ENCODE data around the gene YEATS2.
"Not testable (repeated sequence)": the region's sequence is repeated elsewhere in the genome, so short reads cannot be mapped to it uniquely, and the experiment has no call there.

The YEATS2 gene

DNA sequence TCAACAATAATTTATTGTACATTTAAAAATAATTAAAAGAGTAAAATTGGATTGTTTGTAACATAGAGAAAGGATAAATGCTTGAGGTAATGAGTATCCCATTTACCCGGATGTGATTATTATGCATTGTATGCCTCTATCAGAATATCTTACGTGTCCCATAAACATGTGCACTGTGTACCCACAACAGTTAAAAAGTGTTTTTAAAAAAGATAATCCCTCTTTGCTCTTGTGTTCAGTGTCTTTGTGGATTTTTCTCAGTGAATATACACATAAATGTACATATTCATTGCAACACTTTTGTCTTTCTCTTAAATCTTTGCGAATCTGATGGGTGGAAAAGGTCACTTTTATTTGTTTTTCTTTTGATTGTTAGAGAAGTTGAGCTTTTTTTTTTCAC is 20.4 kb downstream of the YEATS2 start:
- no peak overlapping the region for H3K9ac ChIP-seq (ENCODE audit: low read depth, low read length)
- no peak overlapping the region for H3K4me3 ChIP-seq (ENCODE audit: low read length)
- no peaks in the 10 kb centered on the region for H3K4me1 ChIP-seq (ENCODE audit: control insufficient read depth, insufficient read depth, low read length)
- H3K4me2 ChIP-seq (ENCODE audit: low read length), result no peak overlapping the region
- no peaks in the 10 kb centered on the region for H3K9me3 ChIP-seq (replicated peaks; ENCODE audit: low read length)
- no peaks in the 10 kb centered on the region for H3K27me3 ChIP-seq (ENCODE audit: control insufficient read depth, insufficient read depth, low read length)
- H3K36me3 ChIP-seq (ENCODE audit: insufficient read depth, low read length), result peaks cover 58% of the 10 kb centered on the region

GRCh38 chr3:183725387-183725786 is 27.8 kb downstream of the YEATS2 start:
- H3K4me3 ChIP-seq (ENCODE audit: low read length), result no peak overlapping the region
- H3K4me2 ChIP-seq (ENCODE audit: low read length), result no peak overlapping the region
- H3K9ac ChIP-seq (ENCODE audit: low read depth, low read length), result no peak overlapping the region
- H3K36me3 ChIP-seq (ENCODE audit: insufficient read depth, low read length), result peaks cover 76% of the 10 kb centered on the region
- H3K9me3 ChIP-seq (replicated peaks; ENCODE audit: low read length), result no peaks in the 10 kb centered on the region
- no peaks in the 10 kb centered on the region for H3K4me1 ChIP-seq (ENCODE audit: control insufficient read depth, insufficient read depth, low read length)
- no peaks in the 10 kb centered on the region for H3K27me3 ChIP-seq (ENCODE audit: control insufficient read depth, insufficient read depth, low read length)

- H3K36me3 ChIP-seq (ENCODE audit: insufficient read depth, low read length), result peaks cover 73% of the 10 kb centered on the region
- H3K4me2 ChIP-seq (ENCODE audit: low read length), result no peak overlapping the region
- no peak overlapping the region for H3K4me3 ChIP-seq (ENCODE audit: low read length)
- H3K4me1 ChIP-seq (ENCODE audit: control insufficient read depth, insufficient read depth, low read length), result no peaks in the 10 kb centered on the region
- H3K9me3 ChIP-seq (replicated peaks; ENCODE audit: low read length), result no peaks in the 10 kb centered on the region
- no peaks in the 10 kb centered on the region for H3K27me3 ChIP-seq (ENCODE audit: control insufficient read depth, insufficient read depth, low read length)
- H3K9ac ChIP-seq (ENCODE audit: low read depth, low read length), result no peak overlapping the region
These were observed 30.6 kb downstream of the YEATS2 start for GRCh38 chr3:183728204-183728603.

DNA sequence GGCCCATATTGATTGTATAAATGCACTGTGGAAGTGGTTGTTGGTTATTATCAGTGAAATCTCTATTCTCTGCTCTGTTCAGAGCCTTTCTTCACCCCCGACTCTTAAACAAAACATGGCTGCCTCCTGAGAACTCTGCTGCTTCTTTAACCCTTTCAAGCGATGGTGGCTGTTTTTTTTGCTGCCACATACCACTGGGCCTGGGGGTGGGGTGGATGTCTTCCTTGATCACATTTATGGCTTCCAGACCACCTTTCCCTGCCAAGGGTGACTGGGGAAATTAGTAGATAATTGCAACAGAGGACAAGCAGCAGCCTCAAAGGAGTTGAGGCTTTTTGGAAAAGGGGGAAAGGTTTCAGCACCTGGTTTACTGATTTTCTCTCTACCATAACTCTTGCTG is 32.8 kb downstream of the YEATS2 start:
- Histone ChIP-seq H3K4me3 (ENCODE audit: low read length) (no peak overlapping the region), H3K4me2 (ENCODE audit: low read length) (no peak overlapping the region), H3K9me3 (replicated peaks; ENCODE audit: low read length) (no peaks in the 10 kb centered on the region), H3K9ac (ENCODE audit: low read depth, low read length) (no peak overlapping the region), H3K36me3 (ENCODE audit: insufficient read depth, low read length) (peaks cover 77% of the 10 kb centered on the region), H3K27me3 (ENCODE audit: control insufficient read depth, insufficient read depth, low read length) (no peaks in the 10 kb centered on the region), H3K4me1 (ENCODE audit: control insufficient read depth, insufficient read depth, low read length) (peaks cover 3% of the 10 kb centered on the region)

GRCh38 chr3:183731611-183732010 is 34.0 kb downstream of the YEATS2 start:
- H3K9ac ChIP-seq (ENCODE audit: low read depth, low read length), result no peak overlapping the region
- no peak overlapping the region for H3K4me2 ChIP-seq (ENCODE audit: low read length)
- peaks cover 7% of the 10 kb centered on the region for H3K4me1 ChIP-seq (ENCODE audit: control insufficient read depth, insufficient read depth, low read length)
- H3K9me3 ChIP-seq (replicated peaks; ENCODE audit: low read length), result no peaks in the 10 kb centered on the region
- H3K4me3 ChIP-seq (ENCODE audit: low read length), result no peak overlapping the region
- H3K27me3 ChIP-seq (ENCODE audit: control insufficient read depth, insufficient read depth, low read length), result no peaks in the 10 kb centered on the region
- peaks cover 73% of the 10 kb centered on the region for H3K36me3 ChIP-seq (ENCODE audit: insufficient read depth, low read length)

GRCh38 chr3:183733553-183733952 is 36.0 kb downstream of the YEATS2 start:
- Histone ChIP-seq H3K4me2 (ENCODE audit: low read length) (no peak overlapping the region), H3K4me3 (ENCODE audit: low read length) (no peak overlapping the region), H3K27me3 (ENCODE audit: control insufficient read depth, insufficient read depth, low read length) (no peaks in the 10 kb centered on the region), H3K9me3 (replicated peaks; ENCODE audit: low read length) (no peaks in the 10 kb centered on the region), H3K4me1 (ENCODE audit: control insufficient read depth, insufficient read depth, low read length) (peaks cover 7% of the 10 kb centered on the region), H3K9ac (ENCODE audit: low read depth, low read length) (no peak overlapping the region), H3K36me3 (ENCODE audit: insufficient read depth, low read length) (peaks cover 70% of the 10 kb centered on the region)

GRCh38 chr3:183734750-183735494 is 37.3 kb downstream of the YEATS2 start:
- Histone ChIP-seq H3K27me3 (ENCODE audit: control insufficient read depth, insufficient read depth, low read length) (no peaks in the 10 kb centered on the region), H3K4me1 (ENCODE audit: control insufficient read depth, insufficient read depth, low read length) (peaks cover 7% of the 10 kb centered on the region), H3K9ac (ENCODE audit: low read depth, low read length) (no peak overlapping the region), H3K9me3 (replicated peaks; ENCODE audit: low read length) (no peaks in the 10 kb centered on the region), H3K36me3 (ENCODE audit: insufficient read depth, low read length) (peaks cover 60% of the 10 kb centered on the region), H3K4me3 (ENCODE audit: low read length) (no peak overlapping the region), H3K4me2 (ENCODE audit: low read length) (no peak overlapping the region)

GRCh38 chr3:183737116-183737515 is 39.5 kb downstream of the YEATS2 start:
- Histone ChIP-seq H3K9me3 (replicated peaks; ENCODE audit: low read length) (no peaks in the 10 kb centered on the region), H3K9ac (ENCODE audit: low read depth, low read length) (no peak overlapping the region), H3K4me3 (ENCODE audit: low read length) (no peak overlapping the region), H3K4me1 (ENCODE audit: control insufficient read depth, insufficient read depth, low read length) (peaks cover 7% of the 10 kb centered on the region), H3K27me3 (ENCODE audit: control insufficient read depth, insufficient read depth, low read length) (no peaks in the 10 kb centered on the region), H3K36me3 (ENCODE audit: insufficient read depth, low read length) (peaks cover 48% of the 10 kb centered on the region), H3K4me2 (ENCODE audit: low read length) (no peak overlapping the region)

DNA sequence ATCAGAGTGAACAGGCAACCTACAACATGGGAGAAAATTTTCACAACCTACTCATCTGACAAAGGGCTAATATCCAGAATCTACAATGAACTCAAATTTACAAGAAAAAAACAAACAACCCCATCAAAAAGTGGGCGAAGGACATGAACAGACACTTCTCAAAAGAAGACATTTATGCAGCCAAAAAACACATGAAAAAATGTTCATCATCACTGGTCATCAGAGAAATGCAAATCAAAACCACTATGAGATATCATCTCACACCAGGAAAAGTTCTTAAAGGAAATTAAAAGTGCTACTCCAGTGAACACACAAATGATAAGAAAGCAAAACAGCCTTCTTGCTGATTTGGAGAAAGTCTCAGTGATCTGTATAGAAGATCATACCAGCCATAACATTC is 42.6 kb downstream of the YEATS2 start:
- peaks cover 31% of the 10 kb centered on the region for H3K36me3 ChIP-seq (ENCODE audit: insufficient read depth, low read length)
- H3K27me3 ChIP-seq (ENCODE audit: control insufficient read depth, insufficient read depth, low read length); H3K9me3 ChIP-seq (replicated peaks; ENCODE audit: low read length); H3K4me3 ChIP-seq (ENCODE audit: low read length); H3K4me1 ChIP-seq (ENCODE audit: control insufficient read depth, insufficient read depth, low read length); H3K4me2 ChIP-seq (ENCODE audit: low read length); H3K9ac ChIP-seq (ENCODE audit: low read depth, low read length): not testable (repeated sequence)

DNA sequence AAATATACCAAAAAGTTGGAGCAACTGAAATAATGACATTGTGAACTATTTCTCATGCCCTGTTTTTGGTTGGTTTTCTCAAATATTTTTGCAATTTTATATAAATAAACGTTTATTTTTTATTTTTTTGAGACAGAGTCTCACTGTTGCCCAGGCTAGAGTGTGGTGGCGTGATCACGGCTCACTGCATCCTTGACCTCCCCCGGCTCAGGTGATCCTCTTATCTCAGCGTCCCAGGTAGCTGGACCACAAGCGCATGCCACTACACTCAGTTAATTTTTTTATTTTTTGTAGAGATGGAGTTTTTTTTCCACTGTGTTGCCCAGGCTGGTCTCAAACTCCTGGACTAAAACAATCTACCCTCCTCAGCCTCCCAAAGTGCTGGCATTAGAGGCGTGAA is 45.6 kb downstream of the YEATS2 start:
- H3K4me3 ChIP-seq (ENCODE audit: low read length), result no peak overlapping the region
- H3K27me3 ChIP-seq (ENCODE audit: control insufficient read depth, insufficient read depth, low read length), result no peaks in the 10 kb centered on the region
- no peak overlapping the region for H3K4me2 ChIP-seq (ENCODE audit: low read length)
- no peak overlapping the region for H3K9ac ChIP-seq (ENCODE audit: low read depth, low read length)
- peaks cover 18% of the 10 kb centered on the region for H3K36me3 ChIP-seq (ENCODE audit: insufficient read depth, low read length)
- peaks cover 11% of the 10 kb centered on the region for H3K4me1 ChIP-seq (ENCODE audit: control insufficient read depth, insufficient read depth, low read length)
- no peaks in the 10 kb centered on the region for H3K9me3 ChIP-seq (replicated peaks; ENCODE audit: low read length)

DNA sequence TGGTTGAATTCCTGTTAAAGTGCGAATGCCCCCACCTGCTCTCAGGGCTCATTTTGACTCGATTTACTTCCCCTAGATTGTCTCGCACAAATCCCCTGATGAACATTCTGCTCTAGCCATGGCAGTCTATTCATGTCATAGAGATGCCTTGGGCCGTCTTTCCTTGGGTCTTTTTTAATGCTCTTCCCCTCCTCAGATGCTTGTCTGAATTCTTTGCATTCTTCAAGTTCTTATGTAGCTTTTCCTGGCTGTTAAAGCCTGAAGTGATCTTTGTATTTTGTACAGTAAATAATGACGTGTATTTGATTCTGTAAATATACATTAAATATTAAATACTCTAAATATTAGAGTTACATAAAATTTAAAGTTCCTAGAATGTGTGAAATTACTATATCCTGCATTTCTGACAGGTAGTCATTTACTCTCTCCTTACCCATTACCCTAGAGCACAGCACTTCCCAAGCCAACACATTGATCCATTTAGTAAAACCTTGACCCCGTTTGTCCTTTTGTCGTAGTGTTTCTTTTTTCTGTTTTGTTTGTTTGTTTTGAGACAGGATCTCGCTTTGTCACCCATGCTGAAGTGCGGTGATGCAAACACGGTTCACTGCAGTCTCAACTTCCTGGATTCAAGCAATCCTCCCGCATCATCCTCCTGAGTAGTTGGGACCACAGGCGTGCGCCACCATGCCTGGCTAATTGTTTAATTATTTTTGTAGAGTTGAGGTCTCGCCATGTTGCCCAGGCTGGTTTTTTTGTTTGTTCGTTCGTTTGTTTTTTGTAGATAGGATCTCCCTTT is 47.9 kb downstream of the YEATS2 start:
- Histone ChIP-seq H3K27me3 (ENCODE audit: control insufficient read depth, insufficient read depth, low read length) (no peaks in the 10 kb centered on the region), H3K9ac (ENCODE audit: low read depth, low read length) (no peak overlapping the region), H3K9me3 (replicated peaks; ENCODE audit: low read length) (no peaks in the 10 kb centered on the region), H3K4me1 (ENCODE audit: control insufficient read depth, insufficient read depth, low read length) (peaks cover 11% of the 10 kb centered on the region), H3K4me2 (ENCODE audit: low read length) (no peak overlapping the region), H3K4me3 (ENCODE audit: low read length) (no peak overlapping the region), H3K36me3 (ENCODE audit: insufficient read depth, low read length) (peaks cover 24% of the 10 kb centered on the region)

GRCh38 chr3:183754052-183754451 is 56.5 kb downstream of the YEATS2 start:
- Histone ChIP-seq H3K36me3 (ENCODE audit: insufficient read depth, low read length) (peaks cover 58% of the 10 kb centered on the region), H3K9ac (ENCODE audit: low read depth, low read length) (no peak overlapping the region), H3K4me1 (ENCODE audit: control insufficient read depth, insufficient read depth, low read length) (no peaks in the 10 kb centered on the region), H3K4me2 (ENCODE audit: low read length) (no peak overlapping the region), H3K9me3 (replicated peaks; ENCODE audit: low read length) (no peaks in the 10 kb centered on the region), H3K4me3 (ENCODE audit: low read length) (no peak overlapping the region), H3K27me3 (ENCODE audit: control insufficient read depth, insufficient read depth, low read length) (no peaks in the 10 kb centered on the region)
